Ishikawa (cell line): ENCODE data around the gene TMEM141.

ENCODE experiments used
- CEBPB ChIP-seq: IDR thresholded peaks from 2 replicates; pipeline ENCODE4 v1.6.1; 2012
- CREB1 ChIP-seq: IDR thresholded peaks from 2 replicates; pipeline ENCODE4 v1.6.1; 2012; ENCODE audit warnings: low read depth
- EGR1 ChIP-seq: IDR thresholded peaks from 2 replicates; pipeline ENCODE4 v1.6.1; 2012
- EP300 ChIP-seq: IDR thresholded peaks from 2 replicates; pipeline ENCODE4 v1.6.1; 2012; ENCODE audit warnings: borderline replicate concordance
- FOXM1 ChIP-seq: IDR thresholded peaks from 2 replicates; pipeline ENCODE4 v1.6.1; 2012; ENCODE audit warnings: low read depth, borderline replicate concordance
- NFIC ChIP-seq: IDR thresholded peaks from 2 replicates; pipeline ENCODE4 v1.6.1; 2012
- RAD21 ChIP-seq: IDR thresholded peaks from 2 replicates; pipeline ENCODE4 v1.6.1; 2012; ENCODE audit warnings: low read depth
- REST ChIP-seq: IDR thresholded peaks from 2 replicates; pipeline ENCODE4 v1.6.1; 2012; ENCODE audit warnings: low read depth, mild to moderate bottlenecking
- TAF1 ChIP-seq: IDR thresholded peaks from 2 replicates; pipeline ENCODE4 v1.6.1; 2012; ENCODE audit warnings: low read depth, mild to moderate bottlenecking
- TCF12 ChIP-seq: IDR thresholded peaks from 2 replicates; pipeline ENCODE4 v1.6.1; 2012; ENCODE audit warnings: low read depth
- TEAD4 ChIP-seq: IDR thresholded peaks from 2 replicates; pipeline ENCODE4 v1.6.1; 2012
- YY1 ChIP-seq: IDR thresholded peaks from 2 replicates; pipeline ENCODE4 v1.6.1; 2012; ENCODE audit warnings: low read depth
- ZBTB7A ChIP-seq: IDR thresholded peaks from 2 replicates; pipeline ENCODE4 v1.6.1; 2012; ENCODE audit warnings: low read depth
- TF ChIP-seq, protein P1 (sequence below): IDR thresholded peaks from 2 replicates; pipeline ENCODE4 v1.6.1; 2012
- TF ChIP-seq, protein P2 (sequence below): IDR thresholded peaks from 2 replicates; pipeline ENCODE4 v1.6.1; 2012

TMEM141 gene

DNA sequence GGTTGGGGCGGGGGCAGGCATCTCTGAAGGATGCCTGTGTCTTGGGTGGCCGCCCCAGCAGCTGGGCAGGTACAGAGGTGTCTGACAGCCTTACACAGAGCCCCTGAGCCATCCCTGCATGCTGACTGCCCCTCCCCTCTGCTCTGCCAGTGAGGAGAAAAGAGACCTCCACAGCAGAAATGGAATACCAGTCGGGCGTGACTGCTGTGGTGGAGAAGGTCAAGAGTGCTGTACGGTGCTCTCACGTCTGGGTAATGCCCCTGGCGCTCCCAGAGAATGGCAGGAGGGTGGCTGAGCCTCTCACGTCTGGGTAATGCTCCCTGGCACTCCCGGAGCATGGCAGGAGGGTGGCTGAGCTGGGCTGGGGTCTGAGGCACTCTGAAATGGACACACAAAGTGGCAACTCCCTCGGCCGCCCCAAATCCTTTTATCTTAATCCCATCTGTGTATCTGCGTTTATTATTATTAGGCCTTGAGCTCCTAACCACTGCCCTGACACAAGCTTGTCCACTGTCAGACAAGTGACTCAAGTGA is 14.1 kb downstream of the TMEM141 start:
- TF ChIP-seq, protein P1, sequence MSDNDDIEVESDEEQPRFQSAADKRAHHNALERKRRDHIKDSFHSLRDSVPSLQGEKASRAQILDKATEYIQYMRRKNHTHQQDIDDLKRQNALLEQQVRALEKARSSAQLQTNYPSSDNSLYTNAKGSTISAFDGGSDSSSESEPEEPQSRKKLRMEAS, result no peak
- TF ChIP-seq RAD21, result no peak
- TF ChIP-seq FOXM1, result no peak
- no peak for TF ChIP-seq TEAD4

- TF ChIP-seq EGR1 (no peak), RAD21 (no peak), FOXM1 (no peak), TCF12 (no peak), CEBPB (no peak), TAF1 (no peak), EP300 (no peak), NFIC (no peak), CREB1 (no peak), TEAD4 (no peak), REST (no peak), ZBTB7A (no peak), YY1 (no peak)
- TF ChIP-seq, protein P2, sequence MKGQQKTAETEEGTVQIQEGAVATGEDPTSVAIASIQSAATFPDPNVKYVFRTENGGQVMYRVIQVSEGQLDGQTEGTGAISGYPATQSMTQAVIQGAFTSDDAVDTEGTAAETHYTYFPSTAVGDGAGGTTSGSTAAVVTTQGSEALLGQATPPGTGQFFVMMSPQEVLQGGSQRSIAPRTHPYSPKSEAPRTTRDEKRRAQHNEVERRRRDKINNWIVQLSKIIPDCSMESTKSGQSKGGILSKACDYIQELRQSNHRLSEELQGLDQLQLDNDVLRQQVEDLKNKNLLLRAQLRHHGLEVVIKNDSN, result no peak
- TF ChIP-seq, protein P1, result no peak
Observed at GRCh38 chr9:136806067-136806466, 14.9 kb downstream of the TMEM141 start.

DNA sequence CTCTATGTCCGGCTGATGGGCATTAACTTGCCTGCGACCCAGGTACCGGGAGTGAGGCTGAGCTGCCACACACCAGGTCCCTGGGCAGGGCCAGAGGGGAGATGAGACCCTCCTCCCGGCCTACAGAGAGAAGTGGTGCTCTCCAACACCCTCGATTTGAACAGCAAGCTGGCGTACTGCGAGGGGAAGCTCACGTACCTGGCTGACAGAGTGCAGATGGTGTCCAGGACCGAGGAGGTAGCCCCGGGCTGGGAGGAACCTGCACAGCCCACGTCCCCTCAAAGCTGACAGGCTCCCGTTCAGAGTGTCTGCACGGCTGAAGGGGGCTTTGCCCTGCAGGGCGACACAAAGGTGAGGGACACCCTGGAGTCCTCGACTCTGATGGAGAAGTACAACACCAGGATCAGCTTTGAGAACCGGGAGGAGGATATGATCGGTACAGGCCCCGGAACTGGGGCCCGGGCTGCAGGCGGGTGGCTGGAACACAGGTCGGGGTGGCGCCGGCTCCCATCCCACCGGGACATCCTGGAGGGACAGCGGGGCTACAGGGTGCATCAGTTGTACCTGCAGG is 15.6 kb downstream of the TMEM141 start:
- TF ChIP-seq FOXM1 (no peak), YY1 (no peak), TAF1 (no peak), TEAD4 (no peak), TCF12 (no peak), NFIC (no peak), CEBPB (no peak), RAD21 (no peak)
- TF ChIP-seq, protein P1, result no peak

DNA sequence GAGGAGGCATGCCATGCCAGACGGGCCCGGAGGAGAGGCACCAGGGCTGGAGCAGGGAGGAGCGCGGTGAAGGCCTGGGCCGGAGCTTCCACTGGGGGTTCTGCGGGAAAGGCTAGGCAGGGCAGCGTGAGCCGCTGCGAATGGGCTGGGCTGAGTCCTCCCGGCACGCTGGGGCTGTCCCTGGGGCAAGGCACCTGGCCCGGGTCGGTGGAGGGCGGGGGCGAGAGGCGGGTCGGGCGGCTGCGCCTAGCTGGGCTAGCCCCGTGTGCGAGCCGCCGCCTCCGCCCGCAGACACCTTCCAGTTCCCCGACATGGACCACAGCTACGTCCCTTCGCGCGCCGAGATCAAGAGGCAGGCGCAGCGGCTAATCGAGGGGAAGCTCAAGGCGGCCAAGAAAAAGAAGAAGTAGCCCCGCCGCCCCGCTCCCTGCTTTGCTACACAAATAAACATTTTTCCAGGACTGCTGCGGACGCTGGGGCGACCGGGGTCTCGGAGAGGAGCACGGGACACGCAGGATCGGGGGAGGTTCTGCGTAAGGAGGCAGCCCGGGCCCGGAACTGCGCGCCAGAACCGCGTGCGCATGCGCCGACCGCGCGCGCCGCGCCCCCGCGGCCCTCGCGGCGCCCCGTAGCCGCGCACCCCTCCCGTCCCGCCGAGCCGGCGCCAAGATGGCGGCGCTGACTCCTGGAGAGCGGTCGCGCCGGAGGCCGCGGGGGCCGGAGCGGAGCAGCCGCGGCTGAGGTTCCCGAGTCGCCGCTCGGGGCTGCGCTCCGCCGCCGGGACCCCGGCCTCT is 16.3 kb downstream of the TMEM141 start, which contains the start of gene RABL6:
RABL6 (plus strand) TSS at position 668 of the 794 bp plus-strand sequence. CDS start 249 bp downstream, outside the sequence.
- TF ChIP-seq, protein P1, result peak; percentile 74
- TF ChIP-seq TEAD4 (no peak), YY1 (peak; percentile 92), ZBTB7A (no peak), TCF12 (no peak), EGR1 (no peak; the same call in 1 of the 2 replicates), TAF1 (peak; percentile 86), CREB1 (no peak)

- no peak for TF ChIP-seq YY1
- TF ChIP-seq TCF12, result peak; percentile 29; the same call in 1 of the 2 replicates
- TF ChIP-seq ZBTB7A, result peak; percentile 55; the same call in 1 of the 2 replicates
- peak; percentile 63 for TF ChIP-seq TAF1
- TF ChIP-seq, protein P1, result peak; percentile 50; the same call in 1 of the 2 replicates
- TF ChIP-seq NFIC, result no peak
Observed at GRCh38 chr9:136808075-136808805, 17.1 kb downstream of the TMEM141 start.

- TF ChIP-seq TCF12, result no peak
- TF ChIP-seq REST, result no peak
Observed at GRCh38 chr9:136808806-136809158, 17.6 kb downstream of the TMEM141 start.
